ENCODE results near the gene EDIL3. TPM values are rescaled to one million over a fixed set of nuclear protein-coding genes. Genes with fewer than 3 reads are reported as not detected.

EDIL3 gene
- total and polyA plus RNA-seq, 10 of the 15 experiments (the other 5 are each of a cell fraction or from before 2014, with no cell fraction given): 0.01 to 0.62 (median 0.20) TPM

DNA sequence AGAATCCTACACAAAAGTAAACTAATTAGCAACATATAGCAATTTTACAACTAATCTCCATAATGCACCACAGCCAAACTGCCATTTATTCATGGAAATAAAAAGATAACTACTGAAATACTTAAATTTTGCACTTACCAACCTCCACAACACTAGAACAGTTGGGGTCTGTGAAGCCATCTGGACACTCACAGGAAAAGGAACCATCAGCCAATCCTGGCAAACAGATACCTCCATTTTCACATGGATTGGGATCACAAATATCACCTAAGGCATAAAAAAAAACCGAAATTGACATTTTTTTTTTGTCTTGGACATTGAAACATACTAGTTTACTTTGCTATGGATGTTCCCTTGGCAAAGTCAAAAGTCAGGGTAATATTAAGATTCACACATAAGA, 130.7 kb downstream of the EDIL3 start:
- POLR2A ChIA-PET: no interaction called here
- H3K4me3 ChIP-seq: no peak overlapping the region
- CTCF ChIA-PET: interaction anchor here (1.3 to 2.9 kb wide), 3 partner anchors 10 to 537 kb away, joined by 4 to 14 read pairs (median 9); no protein-coding TSS in a partner anchor
- H3K9ac ChIP-seq (ENCODE audit: control insufficient read depth, insufficient read depth, low read length): no peak overlapping the region
- RAD21 ChIA-PET (ENCODE audit: unreplicated experiment): interaction anchor here (1.6 kb wide), 1 partner anchor 21 kb away, joined by 3 read pairs; no protein-coding TSS in a partner anchor
- no TSS peak for BruUV-seq (replicated peaks)
- H3K9me3 ChIP-seq (replicated peaks; ENCODE audit: control insufficient read depth, insufficient read depth, low read length): no peaks in the 10 kb centered on the region
- no peak overlapping the region for H3K27ac ChIP-seq (ENCODE audit: control insufficient read depth, insufficient read depth)
- H3K27me3 ChIP-seq (replicated peaks in 1 of 2; ENCODE audit: control insufficient read depth in 2 of 2, insufficient read depth in 2 of 2, low read length in 1 of 2): no peaks in the 10 kb centered on the region
- DNase-seq (ENCODE audit: low read depth, low spot score) (no peak), FAIRE-seq (no peak), ATAC-seq (no peak)
- H2AFZ ChIP-seq (ENCODE audit: control insufficient read depth, low read depth, low read length): no peak overlapping the region
- no peaks in the 10 kb centered on the region for H3K36me3 ChIP-seq (ENCODE audit: control insufficient read depth in 2 of 2, insufficient read depth in 2 of 2, low read length in 1 of 2)
- 6% methylated on average over 1 of the region's 1 CpG for WGBS (ENCODE audit: insufficient coverage, insufficient replicate concordance, low lambda C conversion rate, missing lambda C conversion rate)
- no peaks in the 10 kb centered on the region for H4K20me1 ChIP-seq (ENCODE audit: control insufficient read depth, insufficient read depth)
- SMC1A ChIA-PET (ENCODE audit: uncharacterized antibody, unreplicated experiment): interaction anchor here (1.3 to 1.6 kb wide), 4 partner anchors 22 to 326 kb away, joined by 3 to 5 read pairs (median 4); no protein-coding TSS in a partner anchor
- in situ Hi-C loops (cut with MboI) (loop anchor here (25.0 kb wide), 1 partner anchor 542 kb away; the partner anchor contains the start of gene HAPLN1), intact Hi-C loops (cut with micrococcal nuclease; ENCODE audit: unreplicated experiment) (no loop called here)
- H3K4me1 ChIP-seq (ENCODE audit: control insufficient read depth, insufficient read depth, low read length): no peaks in the 10 kb centered on the region
- H3K79me2 ChIP-seq (ENCODE audit: control insufficient read depth, insufficient read depth, low read length): no peaks in the 10 kb centered on the region
- no peak overlapping the region for H3K4me2 ChIP-seq (ENCODE audit: control insufficient read depth, insufficient read depth)
- TF ChIP-seq BACH1 (IDR thresholded peaks at IDR 0.05; ENCODE audit: borderline replicate concordance) (no peak), SIX5 (IDR thresholded peaks at IDR 0.05; ENCODE audit: low read depth, low read length, severe bottlenecking) (no peak), NR2C2 (IDR thresholded peaks at IDR 0.05; ENCODE audit: borderline replicate concordance, control insufficient read depth, insufficient read length, low read depth) (no peak), NFIC (IDR thresholded peaks at IDR 0.05; ENCODE audit: low read depth, low read length) (no peak), NRF1 (conservative IDR thresholded peaks at IDR 0.05; ENCODE audit: low read depth, low read length) (no peak), ZNF217 (IDR thresholded peaks at IDR 0.05) (no peak), KAT2A (conservative IDR thresholded peaks at IDR 0.05; ENCODE audit: control insufficient read depth, low read depth, low read length) (no peak), EED (IDR thresholded peaks at IDR 0.05; ENCODE audit: low read depth) (no peak), CREB1 (IDR thresholded peaks at IDR 0.05; ENCODE audit: low read depth) (no peak), SP1 (IDR thresholded peaks at IDR 0.05; ENCODE audit: low read depth, low read length) (no peak)
- TF ChIP-seq, protein P1, sequence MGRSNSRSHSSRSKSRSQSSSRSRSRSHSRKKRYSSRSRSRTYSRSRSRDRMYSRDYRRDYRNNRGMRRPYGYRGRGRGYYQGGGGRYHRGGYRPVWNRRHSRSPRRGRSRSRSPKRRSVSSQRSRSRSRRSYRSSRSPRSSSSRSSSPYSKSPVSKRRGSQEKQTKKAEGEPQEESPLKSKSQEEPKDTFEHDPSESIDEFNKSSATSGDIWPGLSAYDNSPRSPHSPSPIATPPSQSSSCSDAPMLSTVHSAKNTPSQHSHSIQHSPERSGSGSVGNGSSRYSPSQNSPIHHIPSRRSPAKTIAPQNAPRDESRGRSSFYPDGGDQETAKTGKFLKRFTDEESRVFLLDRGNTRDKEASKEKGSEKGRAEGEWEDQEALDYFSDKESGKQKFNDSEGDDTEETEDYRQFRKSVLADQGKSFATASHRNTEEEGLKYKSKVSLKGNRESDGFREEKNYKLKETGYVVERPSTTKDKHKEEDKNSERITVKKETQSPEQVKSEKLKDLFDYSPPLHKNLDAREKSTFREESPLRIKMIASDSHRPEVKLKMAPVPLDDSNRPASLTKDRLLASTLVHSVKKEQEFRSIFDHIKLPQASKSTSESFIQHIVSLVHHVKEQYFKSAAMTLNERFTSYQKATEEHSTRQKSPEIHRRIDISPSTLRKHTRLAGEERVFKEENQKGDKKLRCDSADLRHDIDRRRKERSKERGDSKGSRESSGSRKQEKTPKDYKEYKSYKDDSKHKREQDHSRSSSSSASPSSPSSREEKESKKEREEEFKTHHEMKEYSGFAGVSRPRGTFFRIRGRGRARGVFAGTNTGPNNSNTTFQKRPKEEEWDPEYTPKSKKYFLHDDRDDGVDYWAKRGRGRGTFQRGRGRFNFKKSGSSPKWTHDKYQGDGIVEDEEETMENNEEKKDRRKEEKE (IDR thresholded peaks at IDR 0.05): no peak
- TF ChIP-seq, protein P2, sequence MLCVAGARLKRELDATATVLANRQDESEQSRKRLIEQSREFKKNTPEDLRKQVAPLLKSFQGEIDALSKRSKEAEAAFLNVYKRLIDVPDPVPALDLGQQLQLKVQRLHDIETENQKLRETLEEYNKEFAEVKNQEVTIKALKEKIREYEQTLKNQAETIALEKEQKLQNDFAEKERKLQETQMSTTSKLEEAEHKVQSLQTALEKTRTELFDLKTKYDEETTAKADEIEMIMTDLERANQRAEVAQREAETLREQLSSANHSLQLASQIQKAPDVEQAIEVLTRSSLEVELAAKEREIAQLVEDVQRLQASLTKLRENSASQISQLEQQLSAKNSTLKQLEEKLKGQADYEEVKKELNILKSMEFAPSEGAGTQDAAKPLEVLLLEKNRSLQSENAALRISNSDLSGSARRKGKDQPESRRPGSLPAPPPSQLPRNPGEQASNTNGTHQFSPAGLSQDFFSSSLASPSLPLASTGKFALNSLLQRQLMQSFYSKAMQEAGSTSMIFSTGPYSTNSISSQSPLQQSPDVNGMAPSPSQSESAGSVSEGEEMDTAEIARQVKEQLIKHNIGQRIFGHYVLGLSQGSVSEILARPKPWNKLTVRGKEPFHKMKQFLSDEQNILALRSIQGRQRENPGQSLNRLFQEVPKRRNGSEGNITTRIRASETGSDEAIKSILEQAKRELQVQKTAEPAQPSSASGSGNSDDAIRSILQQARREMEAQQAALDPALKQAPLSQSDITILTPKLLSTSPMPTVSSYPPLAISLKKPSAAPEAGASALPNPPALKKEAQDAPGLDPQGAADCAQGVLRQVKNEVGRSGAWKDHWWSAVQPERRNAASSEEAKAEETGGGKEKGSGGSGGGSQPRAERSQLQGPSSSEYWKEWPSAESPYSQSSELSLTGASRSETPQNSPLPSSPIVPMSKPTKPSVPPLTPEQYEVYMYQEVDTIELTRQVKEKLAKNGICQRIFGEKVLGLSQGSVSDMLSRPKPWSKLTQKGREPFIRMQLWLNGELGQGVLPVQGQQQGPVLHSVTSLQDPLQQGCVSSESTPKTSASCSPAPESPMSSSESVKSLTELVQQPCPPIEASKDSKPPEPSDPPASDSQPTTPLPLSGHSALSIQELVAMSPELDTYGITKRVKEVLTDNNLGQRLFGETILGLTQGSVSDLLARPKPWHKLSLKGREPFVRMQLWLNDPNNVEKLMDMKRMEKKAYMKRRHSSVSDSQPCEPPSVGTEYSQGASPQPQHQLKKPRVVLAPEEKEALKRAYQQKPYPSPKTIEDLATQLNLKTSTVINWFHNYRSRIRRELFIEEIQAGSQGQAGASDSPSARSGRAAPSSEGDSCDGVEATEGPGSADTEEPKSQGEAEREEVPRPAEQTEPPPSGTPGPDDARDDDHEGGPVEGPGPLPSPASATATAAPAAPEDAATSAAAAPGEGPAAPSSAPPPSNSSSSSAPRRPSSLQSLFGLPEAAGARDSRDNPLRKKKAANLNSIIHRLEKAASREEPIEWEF (IDR thresholded peaks at IDR 0.05; ENCODE audit: insufficient replicate concordance, low read depth, low read length): no peak
- TF ChIP-seq, protein P3, sequence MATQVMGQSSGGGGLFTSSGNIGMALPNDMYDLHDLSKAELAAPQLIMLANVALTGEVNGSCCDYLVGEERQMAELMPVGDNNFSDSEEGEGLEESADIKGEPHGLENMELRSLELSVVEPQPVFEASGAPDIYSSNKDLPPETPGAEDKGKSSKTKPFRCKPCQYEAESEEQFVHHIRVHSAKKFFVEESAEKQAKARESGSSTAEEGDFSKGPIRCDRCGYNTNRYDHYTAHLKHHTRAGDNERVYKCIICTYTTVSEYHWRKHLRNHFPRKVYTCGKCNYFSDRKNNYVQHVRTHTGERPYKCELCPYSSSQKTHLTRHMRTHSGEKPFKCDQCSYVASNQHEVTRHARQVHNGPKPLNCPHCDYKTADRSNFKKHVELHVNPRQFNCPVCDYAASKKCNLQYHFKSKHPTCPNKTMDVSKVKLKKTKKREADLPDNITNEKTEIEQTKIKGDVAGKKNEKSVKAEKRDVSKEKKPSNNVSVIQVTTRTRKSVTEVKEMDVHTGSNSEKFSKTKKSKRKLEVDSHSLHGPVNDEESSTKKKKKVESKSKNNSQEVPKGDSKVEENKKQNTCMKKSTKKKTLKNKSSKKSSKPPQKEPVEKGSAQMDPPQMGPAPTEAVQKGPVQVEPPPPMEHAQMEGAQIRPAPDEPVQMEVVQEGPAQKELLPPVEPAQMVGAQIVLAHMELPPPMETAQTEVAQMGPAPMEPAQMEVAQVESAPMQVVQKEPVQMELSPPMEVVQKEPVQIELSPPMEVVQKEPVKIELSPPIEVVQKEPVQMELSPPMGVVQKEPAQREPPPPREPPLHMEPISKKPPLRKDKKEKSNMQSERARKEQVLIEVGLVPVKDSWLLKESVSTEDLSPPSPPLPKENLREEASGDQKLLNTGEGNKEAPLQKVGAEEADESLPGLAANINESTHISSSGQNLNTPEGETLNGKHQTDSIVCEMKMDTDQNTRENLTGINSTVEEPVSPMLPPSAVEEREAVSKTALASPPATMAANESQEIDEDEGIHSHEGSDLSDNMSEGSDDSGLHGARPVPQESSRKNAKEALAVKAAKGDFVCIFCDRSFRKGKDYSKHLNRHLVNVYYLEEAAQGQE (IDR thresholded peaks at IDR 0.05; ENCODE audit: low read depth, low read length): no peak
